HCT116 (cell line): ENCODE data around the gene ING1. TPM values are rescaled to one million over a fixed set of nuclear protein-coding genes. Genes with fewer than 3 reads are reported as not detected.

ENCODE experiments used
- ATAC-seq: fragments of 200-7000 bp; cut with Tn5 transposase; 2 replicates; pipeline ENCODE4 v1.9.1; 2020; ENCODE audit warnings: mild to moderate bottlenecking, moderate library complexity
- BruUV-seq: library from RNA; stranded (reverse); fragments of 400-500 nt; replicated peaks from 2 replicates; lab custom pipeline; 2021; lab: Mats Ljungman, UMichigan
- CTCF ChIA-PET: fragments of 300-600 bp; sonication (Branson Sonifier 250); formaldehyde crosslinking; loops from one replicate; lab custom pipeline; 2021; ENCODE audit warnings: antibody characterized with exemption; lab: Charles Lee
- POLR2A ChIA-PET: fragments of 300-600, 350-600 bp; sonication (Branson Sonifier 250); formaldehyde crosslinking; loops from one replicate; lab custom pipeline; 2021; ENCODE audit warnings: antibody characterized with exemption; lab: Charles Lee
- RAD21 ChIA-PET, 2 experiments: fragments of 300-600 bp; sonication (Branson Sonifier 250); formaldehyde crosslinking; loops; one replicate each; lab custom pipeline; 2023; ENCODE audit warnings: low total read pairs in 2 of 2; ENCODE audit not compliant: uncharacterized antibody in 2 of 2, unreplicated experiment in 2 of 2, low non-redundant PET in 1 of 2; lab: Charles Lee
- DNase-seq: peaks from one replicate; pipeline ENCODE4 v3.0.0-alpha.2; 2010; ENCODE audit warnings: low read depth, low spot score
- H2AFZ ChIP-seq: fragments of 200-600 bp; shearing (Covaris generic), sonication (generic); 2 replicates; pipeline ENCODE4 v1.6.1; 2017; ENCODE audit warnings: low read depth, mixed run types, mixed read lengths, antibody characterized with exemption, low read length; ENCODE audit not compliant: poor library complexity, severe bottlenecking
- H3K27ac ChIP-seq: 2 replicates; pipeline ENCODE4 v1.5.1; 2012; ENCODE audit warnings: low read depth, low read length
- H3K27me3 ChIP-seq: fragments of 200-600 bp; sonication (generic); 2 replicates; pipeline ENCODE4 v1.6.1; 2016; ENCODE audit warnings: mixed run types, low read length, mixed read lengths; ENCODE audit not compliant: insufficient read depth
- H3K36me3 ChIP-seq, 2 experiments: fragments of 200-500 bp in 1 of 2; fragments of 200-600 bp in 1 of 2; sonication (Bioruptor generic) in 1 of 2; sonication (generic) in 1 of 2; 2 replicates each; pipeline versions ENCODE4 v1.5.1 to v1.6.1; 2014 to 2016; ENCODE audit warnings: low read length in 2 of 2, inconsistent platforms in 1 of 2, mixed read lengths in 1 of 2, mixed run types in 1 of 2; ENCODE audit not compliant: insufficient read depth in 2 of 2, control insufficient read depth in 1 of 2
- H3K4me1 ChIP-seq, 2 experiments: fragments of 200-600 bp in 1 of 2; sonication (generic) in 1 of 2; 2 replicates each; pipeline versions ENCODE4 v1.5.1 to v1.6.1; 2012 to 2017; ENCODE audit warnings: low read length in 2 of 2, inconsistent platforms in 1 of 2, mild to moderate bottlenecking in 1 of 2, mixed read lengths in 1 of 2, mixed run types in 1 of 2, moderate library complexity in 1 of 2; ENCODE audit not compliant: insufficient read depth in 2 of 2, control insufficient read depth in 1 of 2
- H3K4me2 ChIP-seq: fragments of 200-600 bp; sonication (generic); 2 replicates; pipeline ENCODE4 v1.6.1; 2017; ENCODE audit warnings: mixed run types, low read length, mixed read lengths
- H3K4me3 ChIP-seq, 2 experiments: fragments of 200-600 bp in 1 of 2; sonication (generic) in 1 of 2; replicated peaks in 1 of 2; 2 replicates each; pipeline ENCODE4 v1.5.1; 2011 to 2016; ENCODE audit warnings: low read length in 2 of 2, control low read depth in 1 of 2, low read depth in 1 of 2, mild to moderate bottlenecking in 1 of 2, mixed read lengths in 1 of 2, mixed run types in 1 of 2
- H3K79me2 ChIP-seq: fragments of 200-600 bp; sonication (generic); 2 replicates; pipeline ENCODE4 v1.6.1; 2017; ENCODE audit warnings: mild to moderate bottlenecking, mixed run types, low read length, moderate library complexity, mixed read lengths; ENCODE audit not compliant: insufficient read depth
- H3K9ac ChIP-seq: fragments of 200-600 bp; sonication (generic); 2 replicates; pipeline ENCODE4 v1.6.1; 2016; ENCODE audit warnings: low read length, mixed read lengths
- H3K9me2 ChIP-seq: fragments of 200-600 bp; sonication (generic), shearing (Covaris generic); 2 replicates; pipeline ENCODE4 v1.6.1; 2017; ENCODE audit warnings: mixed run types, mild to moderate bottlenecking, moderate library complexity; ENCODE audit not compliant: insufficient read depth
- H3K9me3 ChIP-seq, 2 experiments: fragments of 200-500 bp in 1 of 2; fragments of 200-600 bp in 1 of 2; sonication (Bioruptor generic) in 1 of 2; sonication (generic) in 1 of 2; 2 replicates each; pipeline ENCODE4 v1.6.1; 2014 to 2017; ENCODE audit warnings: low read length in 2 of 2, mixed read lengths in 2 of 2, inconsistent platforms in 1 of 2, low read depth in 1 of 2, mild to moderate bottlenecking in 1 of 2, mixed run types in 1 of 2, moderate library complexity in 1 of 2; ENCODE audit not compliant: control insufficient read depth in 1 of 2, insufficient read depth in 1 of 2
- H4K20me1 ChIP-seq: fragments of 200-600 bp; sonication (generic), shearing (Covaris generic); 2 replicates; pipeline ENCODE4 v1.6.1; 2017; ENCODE audit warnings: mixed run types, mild to moderate bottlenecking, moderate library complexity; ENCODE audit not compliant: insufficient read depth
- ELF1 ChIP-seq: IDR thresholded peaks from 2 replicates; pipeline ENCODE4 v1.6.1; 2012; ENCODE audit warnings: low read depth, borderline replicate concordance
- FOSL1 ChIP-seq: IDR thresholded peaks from 2 replicates; pipeline ENCODE4 v1.6.1; 2012; ENCODE audit warnings: low read depth
- JUND ChIP-seq: IDR thresholded peaks from 2 replicates; pipeline ENCODE4 v1.6.1; 2012
- POLR2A ChIP-seq: IDR thresholded peaks from 2 replicates; pipeline ENCODE4 v1.7.0; 2011; ENCODE audit warnings: borderline replicate concordance; ENCODE audit not compliant: insufficient read depth, insufficient read length; ENCODE audit errors: extremely low read depth
- SIN3A ChIP-seq: IDR thresholded peaks from 2 replicates; pipeline ENCODE4 v1.6.1; 2012; ENCODE audit warnings: low read depth
- SRF ChIP-seq: IDR thresholded peaks from 2 replicates; pipeline ENCODE4 v1.6.1; 2012; ENCODE audit warnings: low read depth
- YY1 ChIP-seq: IDR thresholded peaks from 2 replicates; pipeline ENCODE4 v1.6.1; 2011; ENCODE audit warnings: low read length, low read depth, moderate library complexity, mild to moderate bottlenecking; ENCODE audit not compliant: insufficient replicate concordance; ENCODE audit errors: extremely low read depth
- ZFX ChIP-seq: fragments of 450-650 bp; IDR thresholded peaks from 2 replicates; pipeline ENCODE4 v1.6.1; 2017
- intact Hi-C: fragments of 100-400 bp; cut with micrococcal nuclease; formaldehyde crosslinking; loops from 2 replicates; pipeline ENCODE4 v1.10.0; 2022
- total RNA-seq: library from RNA; stranded (reverse); gene quantifications from one replicate; pipeline ENCODE4 v1.2.1, GENCODE V29; 2021; ENCODE audit not compliant: unreplicated experiment
- TF ChIP-seq, protein P1 (sequence below): IDR thresholded peaks from 2 replicates; pipeline ENCODE4 v1.6.1; 2012

Gene ING1
- total RNA-seq, 1 experiment from 2014 or later, result 27.0 TPM

DNA sequence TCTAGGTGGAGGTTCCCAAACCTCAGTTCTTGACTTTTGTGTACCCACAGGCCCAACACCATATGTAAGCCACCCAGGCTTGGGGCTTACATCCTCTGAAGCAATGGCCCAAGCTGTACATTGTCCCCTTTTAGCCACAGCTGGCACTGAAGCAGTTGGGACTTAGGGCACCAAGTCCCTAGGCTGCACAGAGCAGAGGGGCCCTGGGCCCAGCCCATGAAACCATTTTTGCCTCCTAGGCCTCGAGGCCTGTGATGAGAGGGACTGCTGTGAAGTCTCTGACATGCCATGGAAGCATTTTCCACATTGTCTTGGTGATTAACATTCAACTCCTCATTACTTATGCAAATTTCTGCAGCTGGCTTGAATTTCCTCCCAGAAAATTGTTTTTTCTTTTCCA, 30.2 kb downstream of the ING1 start:
- Histone ChIP-seq H3K79me2 (no peaks in the 10 kb centered on the region), H2AFZ (no peak overlapping the region), H3K27ac (no peak overlapping the region), H3K9me2 (no peaks in the 10 kb centered on the region), H4K20me1 (no peaks in the 10 kb centered on the region), H3K9me3 (peaks cover 0 to 8% of the 10 kb centered on the region in 2 experiments; a peak in 1 of 4 replicates), H3K36me3 (no peaks in the 10 kb centered on the region), H3K4me3 (no peak overlapping the region), H3K4me1 (no peaks in the 10 kb centered on the region), H3K27me3 (no peaks in the 10 kb centered on the region), H3K4me2 (no peak overlapping the region), H3K9ac (no peak overlapping the region)
- DNase-seq (no peak), ATAC-seq (no peak)
- CTCF ChIA-PET, result no interaction called here
- TF ChIP-seq ELF1, result no peak
- TF ChIP-seq ZFX, result no peak
- no peak for TF ChIP-seq SIN3A
- TF ChIP-seq, protein P1, sequence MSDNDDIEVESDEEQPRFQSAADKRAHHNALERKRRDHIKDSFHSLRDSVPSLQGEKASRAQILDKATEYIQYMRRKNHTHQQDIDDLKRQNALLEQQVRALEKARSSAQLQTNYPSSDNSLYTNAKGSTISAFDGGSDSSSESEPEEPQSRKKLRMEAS, result no peak
- TF ChIP-seq JUND, result no peak
- no peak for TF ChIP-seq YY1
- TF ChIP-seq SRF, result no peak
- intact Hi-C loops, result no loop called here
- RAD21 ChIA-PET, result no interaction called here
- POLR2A ChIA-PET, result no interaction called here
- no TSS peak for BruUV-seq

DNA sequence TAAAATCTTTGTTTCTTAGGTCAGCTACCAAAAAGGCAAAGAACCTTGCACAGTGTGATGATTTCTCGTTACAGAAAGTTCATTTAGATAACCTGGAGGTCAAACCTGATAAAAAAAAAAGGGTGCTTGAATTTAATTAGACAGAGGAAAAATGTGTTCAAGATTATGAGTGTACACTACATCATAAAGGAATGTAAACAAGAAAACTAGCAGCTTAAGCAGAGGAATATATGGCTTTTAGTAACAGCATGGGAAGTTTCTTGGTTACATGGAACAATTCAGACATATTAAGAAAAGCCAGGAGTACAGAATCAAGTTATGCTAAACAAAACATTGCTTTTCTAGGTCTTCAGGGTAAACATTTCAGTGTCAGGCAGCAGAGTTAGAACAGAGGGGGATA, 32.9 kb downstream of the ING1 start:
- RAD21 ChIA-PET, result no interaction called here
- no peaks in the 10 kb centered on the region for H4K20me1 ChIP-seq
- no peak for ATAC-seq
- POLR2A ChIA-PET, result no interaction called here
- no peak overlapping the region for H3K9ac ChIP-seq
- no peaks in the 10 kb centered on the region for H3K4me1 ChIP-seq
- no peak overlapping the region for H3K27ac ChIP-seq
- H3K9me3 ChIP-seq, result peaks cover 0 to 12% of the 10 kb centered on the region in 2 experiments; a peak in 2 of 4 replicates
- H2AFZ ChIP-seq, result no peak overlapping the region
- intact Hi-C loops, result no loop called here
- H3K9me2 ChIP-seq, result no peaks in the 10 kb centered on the region
- TF ChIP-seq FOSL1 (no peak), JUND (no peak), POLR2A (no peak)
- H3K4me3 ChIP-seq, result no peak overlapping the region
- no peak overlapping the region for H3K4me2 ChIP-seq
- no peaks in the 10 kb centered on the region for H3K79me2 ChIP-seq
- H3K27me3 ChIP-seq, result no peaks in the 10 kb centered on the region
- no TSS peak for BruUV-seq
- CTCF ChIA-PET, result no interaction called here
- no peaks in the 10 kb centered on the region for H3K36me3 ChIP-seq
- no peak for DNase-seq
